GM12874 (cell line): ENCODE results near the gene FAM171A1.

Experiments
- CTCF ChIP-seq: IDR thresholded peaks from 2 replicates; pipeline ENCODE4 v1.5.1; 2011; ENCODE audit warnings: low read depth, mild to moderate bottlenecking, control low read depth, low read length, moderate library complexity; ENCODE audit not compliant: insufficient read depth

FAM171A1 gene

GRCh38 chr10:15401382-15401781, 30.3 kb upstream of the FAM171A1 start:
- no peak for TF ChIP-seq CTCF

- no peak for TF ChIP-seq CTCF
Observed at GRCh38 chr10:15399060-15399661, 28.1 kb upstream of the FAM171A1 start.

- no peak for TF ChIP-seq CTCF
Observed at GRCh38 chr10:15395935-15396334, 24.8 kb upstream of the FAM171A1 start.

- no peak for TF ChIP-seq CTCF
Observed at GRCh38 chr10:15393139-15393825, 22.2 kb upstream of the FAM171A1 start.

- TF ChIP-seq CTCF = no peak
Observed at GRCh38 chr10:15391491-15391890, 20.4 kb upstream of the FAM171A1 start.

- no peak for TF ChIP-seq CTCF
Observed at GRCh38 chr10:15387021-15387420, 15.9 kb upstream of the FAM171A1 start.

- TF ChIP-seq CTCF = no peak
Observed at GRCh38 chr10:15385552-15386455, 14.7 kb upstream of the FAM171A1 start.
